Erythroblast (primary cell): Measurements from ENCODE around the gene ABCC3.

Experiments
- DNase-seq, 2 experiments: peaks; one replicate each; lab custom pipeline; 2025; lab: John Stamatoyannopoulos, UW
- GATA1 ChIP-seq: IDR thresholded peaks from 2 replicates; pipeline ENCODE4 v1.6.1; 2011; ENCODE audit warnings: low read depth, mild to moderate bottlenecking, control low read depth, low read length, moderate library complexity
- POLR2A ChIP-seq: IDR thresholded peaks from 2 replicates; pipeline ENCODE4 v1.6.1; 2011; ENCODE audit warnings: mild to moderate bottlenecking, low read length

Gene ABCC3

DNA sequence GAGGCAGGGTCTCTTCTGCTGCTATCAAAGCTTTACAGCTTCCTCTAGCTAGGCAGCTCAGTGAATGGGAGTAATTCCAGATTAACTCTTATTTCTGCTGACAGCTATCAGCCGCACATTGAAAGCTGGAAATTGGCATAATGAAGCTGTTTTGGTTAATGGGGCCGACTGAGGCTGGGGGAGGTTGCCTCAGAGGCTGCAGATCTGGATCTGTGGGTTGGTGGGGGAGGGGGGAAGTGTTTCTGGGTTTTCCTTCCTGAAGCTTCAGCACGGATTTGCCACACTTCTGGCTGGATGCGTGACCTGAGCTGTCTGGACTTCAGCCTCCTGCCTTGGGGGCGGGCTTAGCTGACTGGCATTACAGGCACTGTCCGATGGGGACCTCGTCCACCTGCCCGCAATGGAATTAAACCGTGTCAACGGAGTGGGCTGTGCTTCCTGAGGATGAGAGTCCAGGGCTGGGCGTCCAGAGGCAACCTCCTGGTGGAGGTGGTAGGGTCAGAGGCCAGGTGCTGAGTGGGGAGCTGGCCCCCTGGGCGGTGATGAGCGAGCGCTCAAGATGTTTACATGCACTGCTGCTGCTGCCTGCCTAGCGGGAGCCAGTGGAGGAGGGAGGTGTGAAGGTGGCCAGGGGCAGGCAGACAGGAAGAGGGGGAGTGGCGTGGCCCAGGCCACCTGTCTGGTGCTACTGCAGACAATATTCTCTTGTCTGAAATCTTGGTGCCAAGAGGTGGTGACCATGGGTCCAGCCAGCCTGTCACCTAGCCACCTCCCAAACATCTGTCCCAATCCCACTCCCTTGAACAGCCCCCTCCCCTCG is 6.7 kb upstream of the ABCC3 start:
- no peak for DNase-seq
- TF ChIP-seq POLR2A (no peak), GATA1 (no peak)

DNA sequence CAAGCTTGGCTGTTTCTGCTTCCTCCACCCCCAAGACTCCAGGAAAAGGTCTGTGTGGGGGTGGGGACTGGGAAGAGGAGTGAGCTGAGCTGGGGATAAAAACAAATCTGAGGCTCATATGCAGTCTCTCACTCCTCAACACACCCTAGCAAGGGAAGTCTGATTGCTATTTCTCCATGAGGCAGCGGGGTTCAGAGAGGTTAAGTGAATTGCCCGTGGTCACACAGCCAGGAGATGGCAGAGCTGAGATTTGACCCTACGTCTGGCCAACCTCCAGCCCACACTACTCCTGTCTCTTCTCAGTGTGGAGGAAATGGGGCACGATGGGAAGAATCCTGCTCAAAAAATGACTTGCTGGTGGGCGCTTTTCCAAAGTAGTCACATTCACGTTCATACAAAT is 4.8 kb upstream of the ABCC3 start:
- TF ChIP-seq GATA1 (no peak), POLR2A (no peak)
- no peak for DNase-seq

DNA sequence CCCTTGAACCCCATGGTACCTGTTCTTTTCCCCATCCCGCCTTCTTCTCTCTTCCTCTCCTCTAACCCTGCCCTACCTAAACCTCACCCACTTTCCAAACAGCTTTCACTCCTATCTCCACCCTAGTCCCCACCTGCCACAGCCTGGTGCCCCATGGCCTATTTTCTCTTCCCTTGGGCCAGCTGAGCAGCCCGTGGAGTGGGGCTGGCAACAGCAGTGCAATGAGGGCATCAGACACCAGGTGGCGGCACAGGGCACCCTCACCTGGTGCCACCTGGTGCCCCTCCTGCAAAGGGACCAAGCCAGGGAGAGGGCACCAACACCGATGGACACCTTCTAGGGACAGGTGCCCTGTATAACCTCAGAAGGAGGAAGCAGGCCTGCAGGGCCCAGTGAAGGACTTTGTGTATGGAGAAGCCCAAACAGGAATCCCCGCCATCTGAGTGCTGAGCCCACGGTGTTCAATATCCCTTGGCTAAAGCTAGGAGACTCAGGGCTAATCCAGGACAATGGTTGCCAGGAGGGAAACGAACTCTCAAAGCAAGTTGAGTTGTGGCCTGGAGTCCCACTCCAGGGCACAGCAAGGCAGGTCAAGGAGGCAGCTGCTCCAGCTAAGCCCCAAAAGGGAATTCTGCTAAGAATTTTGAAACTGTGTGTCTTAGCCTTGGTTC is 4.0 kb upstream of the ABCC3 start:
- peak in 1 of 2 experiments; percentile 48 for DNase-seq
- TF ChIP-seq POLR2A: no peak

DNA sequence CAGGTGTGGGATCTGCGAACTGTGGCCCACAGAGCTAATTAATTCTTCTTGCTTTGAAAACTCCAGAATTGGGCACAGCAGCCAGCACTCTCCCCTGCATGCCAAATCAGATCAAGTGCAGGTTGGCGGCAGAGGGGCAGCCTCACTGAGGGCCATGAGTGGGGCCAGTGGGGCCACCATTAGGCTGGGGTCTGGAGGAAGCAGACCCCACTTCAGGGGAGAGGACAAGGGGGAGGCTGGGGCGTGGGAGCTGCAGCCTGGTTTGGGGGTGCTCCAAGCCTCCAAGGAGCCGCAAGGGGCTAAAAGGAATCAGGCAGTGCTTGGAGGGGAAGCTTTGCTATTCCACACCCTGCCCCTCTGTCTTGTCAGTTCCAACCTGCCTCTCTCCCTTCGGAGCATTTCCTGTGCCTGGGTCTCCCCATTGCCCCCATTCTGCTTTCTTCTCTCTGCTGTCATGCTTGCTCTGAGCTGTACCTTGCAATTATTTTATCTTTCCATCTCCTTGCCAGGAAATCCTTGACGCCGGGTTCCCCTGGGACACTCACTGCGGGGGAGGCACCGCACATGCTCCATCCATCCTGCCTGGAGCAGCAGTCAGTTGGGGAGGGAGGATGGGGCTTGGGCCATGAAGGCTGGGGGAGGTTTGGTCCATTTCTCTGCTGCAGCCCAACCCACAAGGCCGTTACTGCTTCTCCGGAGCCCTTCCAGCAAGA is 3.3 kb upstream of the ABCC3 start:
- TF ChIP-seq GATA1: no peak
- no peak for TF ChIP-seq POLR2A
- DNase-seq: no peak

DNA sequence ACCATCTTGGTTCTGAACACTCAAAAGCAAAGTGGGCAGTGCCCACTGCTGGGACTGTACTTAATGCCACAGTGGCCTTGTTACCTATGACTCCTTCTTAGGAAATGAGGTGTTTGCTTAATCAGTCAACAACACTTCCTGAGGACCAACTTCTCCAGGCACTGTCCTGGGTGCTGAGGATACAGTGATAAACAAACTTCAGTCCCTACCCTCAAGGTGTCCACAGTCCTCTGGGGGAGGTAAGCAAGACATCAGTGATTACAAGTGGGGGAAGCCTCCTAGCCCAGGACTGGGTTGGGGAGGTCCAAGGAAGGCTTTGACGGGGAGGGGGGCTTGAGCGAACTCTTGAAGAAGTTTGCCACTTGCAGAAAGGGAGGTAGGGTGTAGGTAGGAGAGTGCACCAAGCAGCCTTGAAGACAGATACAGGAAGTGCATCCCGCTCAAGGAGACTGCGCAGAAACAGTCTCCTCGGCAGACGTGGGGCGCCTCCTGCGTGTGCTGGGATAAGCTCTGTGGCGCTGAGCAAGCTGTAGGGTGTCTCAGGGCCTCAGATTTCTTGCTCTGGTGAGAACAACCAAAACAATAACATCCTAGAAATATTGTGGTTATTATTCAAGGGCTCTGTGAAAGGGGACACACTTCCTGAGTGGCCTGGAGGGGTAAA is 2.6 kb upstream of the ABCC3 start:
- TF ChIP-seq POLR2A (no peak), GATA1 (no peak)
- no peak for DNase-seq

DNA sequence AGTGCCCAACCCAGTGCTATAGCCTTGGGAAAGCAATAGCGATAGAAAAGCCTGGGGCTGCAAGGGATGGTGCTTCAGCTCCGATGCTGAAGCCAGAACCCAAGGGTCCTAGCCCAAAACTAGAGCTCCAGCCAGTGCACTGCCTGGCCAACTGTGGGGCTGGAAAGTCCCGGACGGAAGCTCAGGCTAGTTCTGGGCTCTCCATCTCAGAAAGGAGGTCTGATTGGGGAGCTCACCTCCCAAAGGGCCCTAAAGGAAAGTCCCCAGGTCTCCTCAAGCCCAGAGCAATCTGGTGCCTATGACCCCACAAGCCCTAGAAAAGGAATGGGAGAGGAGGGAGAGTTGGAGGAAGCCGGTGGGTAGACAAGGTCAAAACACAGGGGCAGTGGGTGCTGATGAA is 2.0 kb upstream of the ABCC3 start:
- no peak for TF ChIP-seq GATA1
- TF ChIP-seq POLR2A: no peak
- DNase-seq: no peak

DNA sequence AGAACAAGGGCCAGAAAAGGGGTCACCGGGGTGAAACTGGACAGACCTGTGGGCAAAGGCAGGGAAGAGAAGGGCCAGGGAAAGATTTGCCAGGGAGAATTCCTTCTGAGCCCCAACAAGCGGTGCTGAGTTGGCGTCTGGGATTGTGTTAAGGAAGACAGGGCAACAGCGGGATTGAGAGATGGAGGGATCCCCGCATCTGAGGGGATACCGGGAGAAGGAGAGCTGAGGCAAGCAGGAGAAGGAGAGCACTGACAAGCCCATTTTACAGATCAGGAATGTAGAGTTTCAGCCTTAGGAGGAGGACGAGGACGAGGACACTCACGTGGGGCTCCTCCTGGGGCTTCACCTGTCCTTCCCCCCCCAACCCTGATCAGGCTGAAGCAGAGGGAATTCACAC is 998 bp upstream of the ABCC3 start:
- TF ChIP-seq GATA1 (no peak), POLR2A (no peak)
- no peak for DNase-seq

DNA sequence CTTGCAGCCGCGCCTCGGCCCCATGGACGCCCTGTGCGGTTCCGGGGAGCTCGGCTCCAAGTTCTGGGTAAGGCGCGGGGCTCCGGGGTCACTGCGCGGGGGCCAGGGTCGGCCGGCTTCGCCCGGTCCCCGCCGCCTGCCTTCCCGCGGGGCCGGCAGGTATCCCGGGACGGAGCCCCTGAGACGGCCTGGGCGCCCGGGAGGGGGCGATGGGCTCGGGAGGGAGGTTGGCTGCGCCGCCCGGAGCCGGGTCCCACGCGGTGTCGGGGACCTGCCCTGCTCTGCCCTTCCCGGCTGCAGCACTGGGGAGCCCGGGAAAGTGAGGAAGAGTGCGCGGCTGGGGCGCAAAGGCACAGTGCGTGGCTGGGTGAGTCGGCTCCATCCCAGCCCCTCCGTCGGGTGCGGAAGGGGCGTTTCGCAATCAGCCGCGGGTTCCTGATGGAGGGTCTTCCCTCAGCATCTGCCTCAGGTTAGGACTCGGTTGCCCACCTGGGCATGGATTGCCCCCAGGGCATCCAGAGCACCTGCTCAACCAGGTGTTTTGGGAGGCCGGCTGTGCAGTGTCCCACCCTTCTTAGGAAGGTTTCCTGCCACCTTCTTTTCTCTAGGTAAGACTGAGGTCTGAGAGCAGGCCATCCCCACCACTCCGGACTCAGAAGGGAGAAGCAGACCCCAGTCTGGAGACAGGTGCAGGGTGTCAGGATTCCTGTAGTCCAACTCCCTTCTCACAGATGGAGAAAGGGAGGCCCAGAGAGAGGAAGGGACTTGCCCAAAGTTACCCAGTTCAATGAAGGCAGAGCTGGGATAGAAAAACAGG is 442 bp downstream of the ABCC3 start:
- no peak for TF ChIP-seq GATA1
- no peak for TF ChIP-seq POLR2A
- no peak for DNase-seq

DNA sequence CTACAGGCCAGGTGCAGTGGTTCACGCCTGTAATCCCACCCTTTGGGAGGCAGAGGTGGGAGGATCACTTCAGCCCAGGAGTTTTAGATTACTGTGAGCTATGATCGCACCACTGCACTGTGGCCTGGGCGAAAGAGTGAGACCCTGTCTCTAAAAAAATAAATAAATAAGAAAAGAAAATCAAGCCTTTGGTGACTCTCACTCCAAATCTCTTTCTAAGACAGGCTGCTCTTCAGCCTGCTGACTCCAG is 976 bp downstream of the ABCC3 start:
- DNase-seq: no peak
- no peak for TF ChIP-seq POLR2A
- no peak for TF ChIP-seq GATA1

DNA sequence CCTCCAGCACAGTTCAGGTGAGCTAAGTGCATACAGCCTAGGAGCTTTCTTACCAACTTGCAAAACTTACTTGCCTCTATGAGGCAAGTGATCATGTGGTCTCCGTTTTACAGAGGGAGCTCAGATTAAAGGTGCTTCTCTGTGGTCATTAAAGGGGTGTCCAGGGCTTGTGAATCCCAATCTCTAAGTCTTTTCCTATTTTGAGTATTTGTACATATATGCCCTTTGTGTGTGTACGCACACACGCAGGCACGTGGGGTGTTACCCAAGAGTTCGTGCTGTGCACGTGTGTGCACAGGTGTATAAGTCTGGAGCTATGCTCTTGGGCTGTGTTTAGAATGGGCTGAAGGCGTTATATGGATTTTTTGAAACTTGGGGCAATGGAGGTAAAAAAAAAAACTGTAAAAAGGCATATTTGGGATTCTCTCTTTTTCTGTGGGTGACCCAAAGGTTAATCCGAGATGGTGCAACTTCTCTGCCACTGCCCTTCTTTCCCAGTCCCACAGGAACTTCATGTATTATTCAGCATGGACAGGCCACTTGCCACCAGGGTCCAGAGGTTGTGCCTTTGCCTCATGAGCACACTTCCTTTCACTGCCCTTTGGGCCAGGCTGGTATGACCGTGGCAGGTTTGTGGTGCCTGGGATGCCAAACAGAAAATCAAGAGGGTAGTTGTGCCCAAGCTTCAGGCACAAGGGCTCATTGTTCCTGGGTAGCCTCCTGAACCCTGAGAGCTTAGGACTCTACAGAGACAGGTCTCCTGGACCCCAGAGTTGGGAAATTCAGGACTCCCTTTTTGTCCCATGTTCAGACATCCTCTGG is 1.5 kb downstream of the ABCC3 start:
- TF ChIP-seq POLR2A (no peak), GATA1 (no peak)
- no peak for DNase-seq

DNA sequence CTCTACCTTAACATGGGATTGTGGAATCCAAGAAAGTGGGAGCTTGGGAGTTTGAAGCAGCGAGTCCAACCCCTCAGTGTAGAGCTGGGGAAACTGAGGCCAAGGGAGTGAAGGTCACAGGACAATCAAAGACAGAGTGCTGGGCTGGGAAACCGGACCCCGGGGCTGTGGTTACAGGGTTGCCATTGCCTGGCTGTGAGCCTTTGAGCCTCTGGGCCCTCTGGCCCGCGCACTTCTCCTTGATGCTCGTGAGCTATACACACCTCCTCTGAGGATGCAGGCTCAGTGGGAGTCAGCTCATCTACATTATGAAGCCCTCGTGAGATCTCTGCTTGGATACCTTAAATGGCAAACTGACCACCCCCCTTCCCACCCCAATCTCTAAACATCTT is 2.1 kb downstream of the ABCC3 start:
- no peak for TF ChIP-seq GATA1
- no peak for TF ChIP-seq POLR2A
- no peak for DNase-seq

DNA sequence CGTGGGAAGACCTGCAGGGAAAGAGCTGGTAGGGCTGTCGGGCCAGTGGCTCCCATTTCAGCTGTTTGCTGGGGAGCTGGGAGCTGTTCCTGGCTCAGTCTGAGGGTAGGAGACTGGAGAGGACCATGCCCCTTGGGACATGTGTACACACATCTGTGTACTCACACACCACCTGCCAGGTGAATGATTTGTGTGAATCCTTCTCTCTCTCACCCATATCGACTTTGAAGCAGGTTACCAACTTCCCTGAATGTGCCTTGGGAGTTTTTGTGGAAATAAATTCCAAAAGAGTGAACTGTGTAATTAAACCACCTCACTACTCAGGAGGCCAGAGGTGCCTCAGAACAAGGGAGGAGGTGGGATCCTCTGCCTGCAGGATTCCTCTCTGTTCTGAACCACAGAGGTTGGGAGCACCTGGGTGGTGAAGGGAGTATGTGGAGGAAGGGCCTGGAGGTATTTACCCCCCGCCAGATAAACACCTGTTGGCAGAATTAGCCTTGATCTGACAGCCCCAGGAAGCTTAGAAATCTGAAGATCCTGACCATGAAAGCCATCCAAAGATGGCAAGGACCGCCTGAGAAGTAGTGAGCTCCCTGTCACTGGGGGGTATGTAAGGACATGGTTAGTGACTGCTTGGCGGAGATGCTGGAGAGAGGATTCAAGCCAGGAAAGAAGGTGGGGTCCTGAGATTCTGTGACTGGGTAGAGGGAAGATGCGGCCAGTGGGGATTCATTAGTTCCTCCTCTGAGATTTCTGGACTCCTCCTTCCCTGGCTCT is 3.3 kb downstream of the ABCC3 start:
- no peak for DNase-seq
- TF ChIP-seq POLR2A (no peak), GATA1 (no peak)
